OCI-LY3 (cell line): ENCODE data around the gene ACSL4.

Source experiments
- CTCF ChIP-seq: fragments of 200-600, 300-600 bp; sonication (generic); IDR thresholded peaks from 2 replicates; pipeline ENCODE4 v1.5.1; 2014; ENCODE audit warnings: antibody characterized with exemption, low read length, low read depth
- EZH2phosphoT487 ChIP-seq: fragments of 200-600 bp; shearing (Covaris generic); IDR thresholded peaks from 2 replicates; pipeline ENCODE4 v1.6.1; 2018; ENCODE audit warnings: antibody characterized with exemption, mixed run types, low read depth

- TF ChIP-seq CTCF (no peak), EZH2phosphoT487 (no peak)
Observed at GRCh38 chrX:109655502-109656201, 77.4 kb downstream of the ACSL4 start.
